CD4-positive, alpha-beta T cell treated with Interleukin-2 at 100 ng/mL for 4 hours (primary cell): ENCODE measurements around the gene MFSD11.
"Not testable (repeated sequence)": the region's sequence is repeated elsewhere in the genome, so short reads cannot be mapped to it uniquely, and the experiment has no call there.

Experiments
- DNase-seq: peaks from one replicate; pipeline ENCODE4 v3.0.0-alpha.2; 2020; ENCODE audit warnings: low spot score

The MFSD11 gene

DNA sequence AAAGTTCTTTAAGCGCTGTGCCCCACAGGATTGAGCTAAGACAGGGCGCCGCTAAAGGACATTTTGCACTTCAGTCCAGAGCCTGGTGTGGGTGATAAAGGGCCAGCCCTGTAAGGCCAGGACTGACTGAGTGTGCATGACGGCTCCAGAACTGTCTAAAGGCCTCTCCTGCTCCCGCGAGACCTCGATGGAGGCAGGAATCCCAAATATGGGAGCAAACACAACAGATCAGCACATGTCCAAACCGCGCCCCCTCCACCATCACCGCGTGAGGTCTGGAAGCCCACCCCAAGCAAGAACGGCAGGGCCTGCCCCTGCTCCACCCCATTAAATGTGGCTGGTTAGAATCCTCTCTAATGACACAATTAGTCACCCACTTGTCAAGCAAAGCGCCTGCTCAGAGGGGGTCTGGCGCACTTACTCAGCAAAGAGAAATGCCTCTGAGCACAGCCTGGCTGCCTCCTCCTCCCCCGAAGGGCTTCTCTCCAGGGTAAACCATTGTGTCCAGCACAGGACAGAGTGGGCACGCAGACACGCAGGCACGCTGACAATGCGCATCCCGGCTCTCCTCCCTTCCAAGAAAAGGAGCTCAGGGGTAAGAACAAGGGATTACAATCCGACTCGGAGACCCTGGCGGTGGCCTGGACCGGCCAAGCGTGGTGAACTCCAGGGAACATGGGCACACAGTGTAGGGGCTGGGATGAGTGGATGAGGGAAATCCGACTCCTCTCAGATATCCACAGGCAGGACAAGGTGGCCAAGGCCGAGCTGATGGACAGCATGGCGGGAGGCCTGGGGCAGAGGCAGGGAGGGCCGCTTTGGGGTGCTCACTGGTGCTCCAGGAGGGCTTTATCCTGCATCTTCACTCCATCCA lies 28.6 kb upstream of the MFSD11 start:
- no peak for DNase-seq

DNA sequence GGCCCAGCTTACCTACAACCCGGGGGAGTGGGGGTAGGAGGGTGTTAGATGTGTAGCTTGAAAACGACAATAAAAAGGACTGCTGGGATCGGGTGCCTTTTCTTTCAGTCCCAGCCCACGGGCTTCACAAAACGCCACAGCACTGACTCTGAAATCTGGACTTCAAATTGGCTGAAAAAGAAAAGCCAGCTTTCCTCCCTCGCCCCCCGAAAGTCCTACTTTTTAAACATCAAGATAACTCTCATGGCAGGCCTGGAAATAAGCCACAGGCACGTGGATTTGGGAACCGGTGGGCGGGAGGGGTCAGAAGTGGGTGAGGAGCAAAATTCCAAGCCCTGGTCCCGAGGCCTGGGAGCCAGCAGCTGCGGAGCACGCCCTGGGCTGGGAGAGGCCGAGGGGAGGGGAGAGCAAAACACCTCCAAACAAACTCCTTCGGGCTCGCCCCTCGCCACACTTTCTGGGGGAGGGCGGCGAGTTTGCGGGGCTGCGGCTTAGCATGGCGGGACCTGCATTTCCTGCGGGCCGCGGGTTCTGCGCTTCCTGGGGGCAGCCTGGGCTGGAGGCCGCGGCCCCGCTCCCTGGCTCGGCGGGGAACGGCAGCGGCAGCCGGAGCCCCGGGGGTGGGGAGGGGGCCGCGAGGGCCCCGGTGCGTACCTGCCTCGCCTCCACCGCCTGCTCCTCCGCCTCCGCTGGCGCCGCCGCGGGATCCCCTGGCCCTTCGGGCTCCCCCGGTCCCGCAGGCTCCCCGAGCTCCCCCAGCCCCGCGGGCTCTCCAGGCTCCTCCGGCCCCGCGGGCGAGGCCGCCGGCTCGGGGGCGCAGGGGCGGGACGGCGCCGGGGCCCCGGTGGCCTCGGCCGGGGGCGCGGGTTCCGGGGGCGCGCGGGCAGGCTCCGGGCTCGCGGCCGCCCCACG lies 27.7 kb upstream of the MFSD11 start:
- DNase-seq, result not testable (repeated sequence)

DNA sequence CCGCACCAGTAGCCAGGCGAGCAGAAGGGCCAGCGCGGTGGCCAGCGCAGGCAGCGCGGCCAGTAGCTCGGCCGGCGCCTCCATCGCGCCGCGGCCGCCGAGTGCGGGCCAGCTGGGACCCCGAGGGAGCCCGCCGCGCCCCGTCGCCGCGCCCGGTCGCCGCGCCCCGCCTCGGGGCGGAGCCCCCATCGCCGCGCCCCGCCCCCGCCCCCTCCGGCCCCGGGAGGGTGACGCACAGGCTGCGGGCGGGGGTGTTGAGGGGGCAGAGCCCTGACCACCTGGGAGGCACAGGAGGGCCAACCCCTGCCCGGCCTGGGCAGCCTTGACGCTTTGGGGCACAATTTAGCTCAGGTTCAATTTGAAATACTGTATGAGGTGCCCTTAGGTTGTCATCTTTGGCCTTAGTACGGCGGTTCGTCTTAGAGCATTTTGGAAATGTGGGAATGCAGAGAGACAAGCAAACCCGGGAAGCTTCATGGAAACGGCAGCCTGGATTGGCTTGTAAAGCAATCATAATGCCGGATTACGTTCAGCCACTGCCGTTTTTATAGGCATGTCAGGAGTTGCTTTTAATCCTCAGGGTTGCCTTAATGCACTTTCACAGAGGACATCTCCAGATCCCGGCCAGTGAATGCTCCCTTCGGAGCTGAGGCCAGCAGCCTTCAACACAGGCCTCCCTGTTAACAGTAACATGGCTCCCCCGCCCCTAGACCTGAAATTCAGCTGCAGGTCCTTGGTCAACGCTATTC lies 26.9 kb upstream of the MFSD11 start, which contains the start of gene MXRA7:
Gene MXRA7 (minus strand): TSS at position 103 of the 749 bp plus-strand sequence. CDS start 19 bp downstream, at position 84.
- DNase-seq, result peak; percentile 54

DNA sequence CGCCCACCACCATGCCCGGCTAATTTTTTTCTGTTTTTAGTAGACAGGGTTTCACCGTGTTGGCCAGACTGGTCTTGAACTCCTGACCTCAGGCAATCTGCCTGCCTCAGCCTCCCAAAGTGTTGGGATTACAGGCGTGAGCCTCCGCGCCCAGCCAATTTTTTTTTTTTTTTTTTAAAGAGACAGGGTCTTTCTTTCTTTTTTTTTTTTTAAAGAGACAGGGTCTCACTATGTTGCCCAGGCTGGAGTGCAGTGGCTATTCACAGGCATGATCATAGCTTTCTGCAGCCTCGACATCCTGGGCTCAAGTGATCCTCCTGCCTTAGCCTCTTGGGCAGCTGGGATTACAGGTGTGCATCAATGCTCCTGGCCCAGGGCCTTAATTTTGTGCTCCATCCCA lies 25.6 kb upstream of the MFSD11 start:
- not testable (repeated sequence) for DNase-seq

DNA sequence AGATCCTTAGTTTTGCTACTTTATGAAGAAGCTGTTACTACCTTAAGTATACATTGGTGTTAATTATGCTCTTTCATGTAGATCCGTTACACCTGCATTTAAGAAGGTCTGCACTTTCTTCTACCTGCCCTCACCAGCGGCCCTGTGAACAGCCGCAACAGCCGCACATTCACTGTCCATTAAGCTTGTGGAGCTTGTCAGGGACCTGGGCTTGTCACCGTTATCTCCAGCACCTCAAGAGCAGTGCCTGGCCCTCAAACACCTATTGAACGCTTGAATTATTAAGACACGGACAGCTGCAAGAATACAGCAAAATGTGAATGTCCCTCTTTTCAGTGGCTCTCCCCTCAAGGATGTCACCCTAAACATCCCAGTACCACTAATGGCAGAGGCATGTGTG lies 24.2 kb upstream of the MFSD11 start:
- DNase-seq, result no peak

DNA sequence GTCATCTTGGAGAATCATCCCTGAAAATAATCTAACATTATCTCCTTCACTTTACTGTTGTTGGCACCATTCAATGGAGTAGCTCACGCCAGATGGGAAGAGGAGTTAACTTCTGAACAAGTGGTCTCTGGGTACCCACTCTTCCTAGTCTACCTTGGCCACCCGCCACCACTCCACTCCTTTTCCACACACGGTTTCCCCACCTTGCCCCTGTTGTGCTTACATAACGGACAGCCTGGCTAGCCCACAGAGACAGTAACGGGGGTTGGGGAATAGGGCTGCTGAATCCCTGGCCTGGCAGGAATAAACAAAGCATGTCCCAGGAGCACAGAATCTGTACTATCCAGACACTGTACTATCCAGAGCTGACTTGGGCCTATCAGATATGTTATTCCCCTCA lies 23.6 kb upstream of the MFSD11 start:
- DNase-seq, result no peak

DNA sequence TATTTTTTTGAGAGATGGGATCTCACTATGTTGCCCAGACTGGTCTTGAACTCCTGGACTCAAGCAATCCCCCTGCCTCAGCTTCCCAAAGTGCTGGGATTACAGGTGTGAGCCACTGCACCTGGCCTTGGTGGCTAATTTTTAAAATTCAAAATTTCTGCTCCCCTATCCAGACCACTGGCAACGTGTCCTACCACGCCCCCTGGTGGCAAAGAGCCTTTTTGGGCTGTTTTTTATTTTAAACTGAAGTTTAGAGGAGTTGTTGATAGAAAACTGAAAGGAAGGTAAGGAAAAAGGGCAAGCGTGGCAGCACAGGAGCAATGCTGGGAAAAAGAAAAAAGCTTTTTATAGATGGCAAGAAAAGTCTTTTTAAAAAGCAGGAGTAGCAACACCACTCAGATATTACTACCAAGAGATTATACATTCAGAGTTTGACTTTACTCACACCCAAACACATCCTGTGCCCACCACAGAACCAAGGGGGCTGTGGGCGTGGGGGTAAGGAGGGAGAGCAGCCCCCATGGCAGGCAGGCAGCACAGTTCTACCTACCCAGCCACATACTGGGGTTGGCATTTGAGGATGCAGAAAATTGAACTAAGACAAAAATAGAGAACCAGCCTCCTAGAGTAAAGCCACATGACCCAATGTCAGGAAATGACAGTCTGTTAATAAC lies 23.0 kb upstream of the MFSD11 start:
- peak; percentile 79 for DNase-seq

DNA sequence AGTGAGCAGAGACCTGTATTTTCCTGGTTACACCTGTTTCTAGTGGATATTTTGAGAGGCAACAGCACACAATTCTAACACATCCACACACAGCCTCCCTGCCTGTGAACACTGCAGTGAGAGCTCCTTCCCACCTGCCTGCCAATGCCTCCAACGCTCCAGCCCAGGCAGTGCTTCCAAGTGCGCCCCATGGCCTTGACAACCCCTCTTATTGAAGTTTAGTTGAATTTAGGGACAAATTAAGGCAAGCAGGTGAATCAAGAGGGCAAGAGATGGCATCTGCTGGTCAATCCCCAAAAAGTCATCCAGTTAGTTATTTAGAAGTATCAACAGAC lies 22.5 kb upstream of the MFSD11 start:
- DNase-seq, result no peak

DNA sequence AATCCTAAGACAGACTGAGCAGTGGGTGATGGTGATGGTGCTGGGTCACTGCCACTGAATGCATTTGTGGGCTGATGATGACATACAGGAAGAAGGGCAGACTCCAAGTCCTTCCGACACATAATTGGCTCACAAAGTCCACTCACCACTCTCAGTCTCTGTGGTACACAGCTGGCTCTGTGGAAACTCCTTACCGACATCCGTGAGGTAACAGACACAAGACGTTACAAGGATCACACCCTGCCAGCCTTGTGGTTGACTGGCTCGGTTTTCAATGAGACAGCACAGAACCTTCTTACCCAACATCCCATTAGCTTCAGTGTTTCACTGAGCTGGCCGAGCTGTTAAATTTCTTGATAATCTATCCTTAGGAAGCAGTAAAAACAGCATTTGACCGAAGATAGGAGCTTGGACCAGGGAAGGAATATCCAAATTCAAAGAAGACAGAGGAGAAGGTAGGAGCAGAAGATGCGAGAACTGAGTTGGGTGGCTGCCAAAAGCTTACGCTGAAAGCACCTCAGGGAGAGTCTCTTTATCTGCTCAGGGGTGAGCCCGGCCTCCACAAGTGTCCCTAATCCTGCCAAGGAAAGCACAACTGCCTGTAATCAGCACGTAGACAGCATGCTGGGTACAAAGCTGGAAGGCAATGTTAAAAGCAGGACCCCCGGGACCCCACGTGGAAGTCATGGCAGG lies 21.6 kb upstream of the MFSD11 start:
- DNase-seq, result peak; percentile 85

DNA sequence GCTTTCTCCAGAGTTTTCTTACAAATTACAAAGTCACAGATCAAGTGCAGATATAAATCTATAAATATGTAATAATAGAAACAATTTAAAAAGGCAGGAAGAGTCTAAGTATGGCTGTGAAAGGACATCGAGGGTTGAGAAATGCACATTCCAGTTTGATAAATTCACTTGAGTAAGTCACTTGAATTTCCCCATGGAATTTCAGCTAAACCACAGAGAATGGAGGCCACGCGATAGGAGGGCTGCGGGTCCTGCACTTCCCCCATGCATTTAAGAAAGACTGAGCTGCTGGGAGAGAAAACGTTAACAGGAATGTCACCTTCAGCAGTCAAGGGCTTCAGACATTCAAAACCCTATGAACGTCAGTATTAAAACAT lies 21.1 kb upstream of the MFSD11 start:
- no peak for DNase-seq

DNA sequence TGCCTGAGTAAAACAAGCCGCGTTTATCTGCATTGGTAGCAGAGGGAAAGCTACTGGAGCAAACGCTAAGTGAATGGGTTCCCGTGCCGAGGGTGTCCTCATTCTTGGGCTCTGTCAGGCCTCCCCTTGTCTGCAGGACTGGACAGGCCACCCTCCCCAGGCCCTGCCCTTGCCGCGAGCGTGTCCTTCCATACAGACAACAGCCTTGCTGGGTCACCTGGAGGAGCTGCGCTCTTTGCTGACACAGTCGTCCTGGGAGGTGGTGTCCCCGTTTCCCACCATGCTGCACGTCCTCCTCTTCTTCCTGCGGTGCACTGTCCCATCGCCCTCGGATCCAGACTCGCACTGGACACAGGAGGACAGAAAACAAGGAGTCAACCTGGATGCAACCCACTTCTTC lies 19.4 kb upstream of the MFSD11 start:
- no peak for DNase-seq

DNA sequence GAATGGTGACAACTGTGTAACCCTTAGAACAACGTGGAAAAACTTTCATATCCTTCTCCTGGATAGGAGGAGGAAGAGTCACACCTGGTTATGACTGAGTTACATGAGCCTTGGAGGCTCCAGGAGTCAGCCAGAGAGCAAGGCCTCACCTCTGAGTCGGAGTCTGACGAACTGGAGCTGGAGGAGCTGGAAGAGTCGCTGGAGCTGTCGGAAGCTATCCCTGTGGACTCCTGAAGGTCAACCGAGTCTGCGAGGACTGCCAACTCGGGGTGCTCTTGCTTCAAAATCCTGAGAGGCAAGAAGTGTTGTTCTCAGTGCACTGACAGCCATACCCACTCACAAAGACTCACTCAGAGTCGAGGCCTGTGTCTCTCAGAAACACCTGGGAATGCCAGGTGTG lies 17.7 kb upstream of the MFSD11 start:
- no peak for DNase-seq

DNA sequence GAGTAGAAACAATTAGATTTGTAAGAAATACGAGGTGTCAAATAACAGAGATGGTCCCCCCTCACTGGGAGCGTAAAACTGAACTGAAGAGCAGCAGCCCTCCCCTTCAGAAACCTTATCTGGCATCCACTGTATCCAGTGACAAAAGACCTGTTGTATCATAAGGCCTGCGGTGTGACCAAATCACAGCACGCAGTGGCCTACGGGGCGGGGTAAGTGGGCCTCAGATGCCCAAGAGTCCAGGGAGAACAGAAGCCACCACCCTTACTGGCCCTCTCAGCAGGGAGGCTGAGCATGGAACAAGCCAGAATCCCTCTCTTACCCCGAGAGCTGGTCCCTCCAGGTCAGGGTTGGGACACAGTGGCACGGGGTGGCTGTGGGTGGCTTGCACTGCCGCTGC lies 17.0 kb upstream of the MFSD11 start:
- DNase-seq, result no peak

DNA sequence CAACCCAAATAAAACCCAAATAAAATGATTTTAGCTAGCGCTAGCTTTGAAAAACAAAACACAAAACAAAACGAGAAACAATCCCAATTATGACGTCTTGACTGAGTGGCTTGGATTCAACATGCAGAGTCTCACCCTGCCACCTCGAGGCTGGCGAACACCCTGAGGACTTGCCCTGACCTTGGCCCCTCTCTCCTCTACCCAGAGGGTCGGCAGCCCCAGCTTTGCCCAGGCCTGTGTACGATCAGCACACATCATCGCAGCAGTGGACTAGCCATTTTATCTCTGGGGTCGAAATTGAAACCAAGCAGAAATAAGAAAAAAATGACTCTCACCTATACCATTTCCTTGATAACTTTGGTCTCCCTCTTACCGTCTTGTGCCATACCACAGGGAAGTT lies 16.5 kb upstream of the MFSD11 start:
- DNase-seq, result no peak

DNA sequence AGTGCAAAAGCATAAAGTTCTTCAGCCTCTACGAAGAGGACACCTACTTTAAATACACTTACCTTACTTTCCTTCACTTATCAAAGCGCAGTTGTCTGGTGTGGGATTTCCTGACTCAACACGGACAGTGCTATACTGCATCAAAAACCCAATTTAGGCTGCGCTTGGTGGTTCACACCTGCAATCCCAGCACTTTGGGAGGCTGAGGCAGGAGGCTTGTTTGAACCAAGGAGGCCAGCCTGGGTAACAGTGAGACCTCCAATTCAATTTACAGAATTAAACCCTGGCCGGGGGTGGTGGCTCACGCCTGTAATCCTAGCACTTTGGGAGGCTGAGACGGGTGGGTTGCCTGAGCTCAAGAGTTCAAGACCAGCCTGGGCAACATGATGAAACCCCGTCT lies 15.6 kb upstream of the MFSD11 start:
- DNase-seq, result no peak

DNA sequence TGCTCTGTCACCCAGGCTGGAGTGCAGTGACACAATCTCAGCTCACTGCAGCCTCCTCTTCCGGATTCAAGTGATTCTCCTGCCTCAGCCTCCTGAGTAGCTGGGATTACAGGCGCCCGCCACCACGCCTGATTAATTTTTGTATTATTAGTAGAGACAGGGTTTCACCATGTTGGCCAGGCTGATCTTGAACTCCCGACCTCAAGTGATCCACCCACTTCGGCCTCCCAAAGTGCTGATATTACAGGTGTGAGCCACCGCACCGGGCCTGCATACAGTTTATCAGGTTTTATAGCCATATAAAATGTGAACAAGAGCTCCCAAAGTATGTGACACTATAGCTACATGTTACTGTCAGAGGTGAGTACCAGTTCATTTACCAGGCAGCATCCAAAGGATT lies 14.9 kb upstream of the MFSD11 start:
- DNase-seq, result not testable (repeated sequence)

DNA sequence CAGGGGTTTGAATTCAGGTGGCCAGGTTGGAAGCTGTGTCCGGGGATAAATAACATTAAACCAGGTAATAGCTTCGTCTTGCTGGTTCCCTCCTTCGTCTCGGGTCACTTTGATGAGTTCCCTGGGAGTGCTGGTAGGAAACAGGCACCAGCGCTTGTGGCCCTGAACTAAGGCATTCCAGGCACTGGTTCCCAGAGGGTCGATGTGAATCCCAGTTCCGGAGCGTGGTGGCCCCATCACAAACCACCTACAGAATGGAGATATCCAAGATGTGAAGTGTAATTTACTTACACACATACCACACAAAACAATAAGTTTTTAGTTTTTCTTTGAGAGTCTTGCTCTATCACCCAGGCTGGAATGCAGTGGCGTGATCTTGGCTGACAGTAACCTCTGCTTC lies 14.1 kb upstream of the MFSD11 start:
- no peak for DNase-seq

DNA sequence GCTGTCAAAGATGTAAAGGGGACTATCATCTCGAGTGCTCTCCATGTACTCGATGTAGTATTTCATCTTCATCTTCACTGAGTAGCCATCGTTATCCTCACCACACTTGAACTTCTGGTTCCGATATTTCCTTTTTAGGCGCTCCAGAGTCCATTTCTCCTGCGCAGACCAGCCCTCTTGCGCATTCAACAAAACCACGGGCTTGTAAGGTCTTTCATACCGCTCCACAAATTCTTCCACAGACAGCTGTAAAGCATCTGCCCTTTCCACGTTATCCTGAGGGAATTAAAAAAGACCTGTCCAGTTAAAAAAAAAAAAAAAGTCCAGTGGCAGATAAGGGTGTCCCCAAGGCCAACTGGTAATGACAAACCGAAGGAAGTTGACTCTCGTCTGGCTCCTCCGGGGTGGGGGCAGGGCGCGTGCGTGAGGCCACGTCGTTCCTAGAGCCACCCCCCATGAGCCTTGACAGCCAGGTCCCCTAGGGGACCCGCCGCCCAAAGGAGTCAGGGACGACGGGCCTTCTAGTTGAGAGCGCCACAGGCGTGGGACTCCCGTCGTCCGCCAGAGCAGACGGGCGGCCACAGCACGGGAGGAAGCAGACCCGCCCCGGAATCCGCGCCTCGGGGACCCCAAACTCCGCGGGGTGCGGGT lies 12.2 kb upstream of the MFSD11 start:
- DNase-seq, result peak; percentile 68

DNA sequence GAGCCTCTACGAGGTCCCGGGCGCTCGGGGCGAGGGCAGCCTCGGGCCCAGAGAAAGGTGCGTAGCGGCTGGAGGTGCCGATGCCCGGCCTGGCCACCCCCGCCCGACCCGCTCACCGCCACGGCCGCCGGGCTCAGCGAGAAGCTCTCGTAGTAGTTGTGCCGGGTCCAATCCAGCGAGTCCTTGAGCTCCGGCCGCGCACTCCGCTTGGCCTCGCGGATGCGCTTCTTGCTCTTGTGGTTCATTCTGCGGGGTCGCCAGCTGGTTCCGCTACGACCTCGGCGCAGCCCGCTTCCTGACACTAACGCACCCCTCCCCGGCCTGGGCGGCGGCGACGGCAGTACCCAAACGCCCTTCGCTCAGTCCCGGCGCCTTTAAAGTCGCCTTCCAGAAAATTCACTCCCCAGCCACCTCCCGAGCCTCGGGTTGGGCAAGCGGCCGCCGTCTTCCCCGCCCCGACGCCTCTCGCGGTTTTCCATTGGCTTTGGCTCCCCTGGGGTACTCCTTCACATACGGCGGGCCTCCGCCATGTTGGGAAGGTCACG lies 11.6 kb upstream of the MFSD11 start, which contains the start of gene JMJD6:
Gene JMJD6 (minus strand): TSS at position 376 of the 545 bp plus-strand sequence. CDS start 131 bp downstream, at position 245.
- DNase-seq, result peak; percentile 97
